ENCODE results near the gene SLC34A3.

SLC34A3 gene

GRCh38 chr9:137221095-137221505, 9.6 kb upstream of the SLC34A3 start:
- H3K27ac ChIP-seq: no peak overlapping the region

GRCh38 chr9:137221506-137222111, 9.1 kb upstream of the SLC34A3 start:
- no peak overlapping the region for H3K4me3 ChIP-seq (IDR thresholded peaks at IDR 0.05; ENCODE audit: insufficient read depth, low read depth, low read length)
- no peak overlapping the region for H2AFZ ChIP-seq (ENCODE audit: low read depth)
- peaks cover 10% of the 10 kb centered on the region for H3K4me1 ChIP-seq (ENCODE audit: low read depth, poor library complexity, severe bottlenecking)
- no peaks in the 10 kb centered on the region for H4K20me1 ChIP-seq (ENCODE audit: insufficient read depth)
- H3K4me2 ChIP-seq: no peak overlapping the region
- H3K79me2 ChIP-seq (ENCODE audit: insufficient read depth, low read depth): no peaks in the 10 kb centered on the region
- H3K9ac ChIP-seq: no peak overlapping the region
- no peaks in the 10 kb centered on the region for H3K36me3 ChIP-seq (ENCODE audit: insufficient read depth)
- H3K27ac ChIP-seq: no peak overlapping the region
- peaks cover 3% of the 10 kb centered on the region; the same call in 1 of the 2 replicates for H3K27me3 ChIP-seq (ENCODE audit: insufficient read depth, low read depth)
- TF ChIP-seq CTCF (conservative IDR thresholded peaks at IDR 0.05; ENCODE audit: low read depth, low read length): no peak

More at GRCh38 chr9:137221095-137221505, 9.6 kb upstream of the SLC34A3 start:
- Histone ChIP-seq H3K79me2 (ENCODE audit: insufficient read depth, low read depth) (no peaks in the 10 kb centered on the region), H2AFZ (ENCODE audit: low read depth) (no peak overlapping the region), H3K36me3 (ENCODE audit: insufficient read depth) (no peaks in the 10 kb centered on the region), H3K4me2 (no peak overlapping the region), H3K27me3 (ENCODE audit: insufficient read depth, low read depth) (no peaks in the 10 kb centered on the region; the same call in 1 of the 2 replicates), H3K4me3 (IDR thresholded peaks at IDR 0.05; ENCODE audit: insufficient read depth, low read depth, low read length) (no peak overlapping the region), H4K20me1 (ENCODE audit: insufficient read depth) (no peaks in the 10 kb centered on the region), H3K9ac (no peak overlapping the region), H3K4me1 (ENCODE audit: low read depth, poor library complexity, severe bottlenecking) (peaks cover 10% of the 10 kb centered on the region)
- no peak for TF ChIP-seq CTCF (conservative IDR thresholded peaks at IDR 0.05; ENCODE audit: low read depth, low read length)

- no peak for TF ChIP-seq CTCF (conservative IDR thresholded peaks at IDR 0.05; ENCODE audit: low read depth, low read length)
- Histone ChIP-seq H3K27me3 (ENCODE audit: insufficient read depth, low read depth) (peaks cover 3% of the 10 kb centered on the region; the same call in 1 of the 2 replicates), H3K27ac (no peak within 1 kb of the TSS), H3K4me2 (peak within 1 kb of the TSS; percentile 88), H3K79me2 (ENCODE audit: insufficient read depth, low read depth) (no peaks in the 10 kb centered on the region), H3K4me3 (IDR thresholded peaks at IDR 0.05; ENCODE audit: insufficient read depth, low read depth, low read length) (no peak within 1 kb of the TSS), H3K9ac (no peak within 1 kb of the TSS), H2AFZ (ENCODE audit: low read depth) (peak within 1 kb of the TSS; percentile 69; the same call in 1 of the 2 replicates), H3K36me3 (ENCODE audit: insufficient read depth) (no peaks in the 10 kb centered on the region), H4K20me1 (ENCODE audit: insufficient read depth) (no peaks in the 10 kb centered on the region), H3K4me1 (ENCODE audit: low read depth, poor library complexity, severe bottlenecking) (peaks cover 10% of the 10 kb centered on the region)
These were observed 8.3 kb upstream of the SLC34A3 start, which contains the start of gene RNF208 for GRCh38 chr9:137222190-137223077. RNF208 (minus strand) TSS chr9:137222240; CDS start chr9:137221212, 1,028 bp downstream.

GRCh38 chr9:137223078-137223970, 7.4 kb upstream of the SLC34A3 start:
- Histone ChIP-seq H3K4me1 (ENCODE audit: low read depth, poor library complexity, severe bottlenecking) (peaks cover 10% of the 10 kb centered on the region), H3K27ac (no peak overlapping the region), H2AFZ (ENCODE audit: low read depth) (peak overlapping the region; percentile 73), H3K79me2 (ENCODE audit: insufficient read depth, low read depth) (no peaks in the 10 kb centered on the region), H3K4me2 (peak overlapping the region; percentile 88), H3K4me3 (IDR thresholded peaks at IDR 0.05; ENCODE audit: insufficient read depth, low read depth, low read length) (no peak overlapping the region), H3K27me3 (ENCODE audit: insufficient read depth, low read depth) (peaks cover 3% of the 10 kb centered on the region; the same call in 1 of the 2 replicates), H4K20me1 (ENCODE audit: insufficient read depth) (no peaks in the 10 kb centered on the region), H3K36me3 (ENCODE audit: insufficient read depth) (no peaks in the 10 kb centered on the region), H3K9ac (peak overlapping the region; percentile 48)
- no peak for TF ChIP-seq CTCF (conservative IDR thresholded peaks at IDR 0.05; ENCODE audit: low read depth, low read length)
